Measurements from ENCODE around the gene ASIC4. TPM values are rescaled to one million over a fixed set of nuclear protein-coding genes. Genes with fewer than 3 reads are reported as not detected.

Gene ASIC4
- polyA plus RNA-seq, 1 experiment = not detected

- ChIA-PET CTCF (interaction anchor here (1.0 to 4.4 kb wide), 2 partner anchors 14 to 25 kb away, joined by 3 to 30 read pairs; partner anchors contain the start of gene OBSL1), POLR2A (no interaction called here)
- Histone ChIP-seq H3K27me3 (ENCODE audit: control insufficient read depth, insufficient read depth, low read length) (no peaks in the 10 kb centered on the region), H3K4me3 (ENCODE audit: low read depth, low read length) (no peak overlapping the region), H3K27ac (ENCODE audit: low read depth, low read length) (no peak overlapping the region), H3K9me3 (ENCODE audit: control insufficient read depth, insufficient read depth, low read length) (no peaks in the 10 kb centered on the region; the same call in 1 of the 2 replicates)
- no peak for TF ChIP-seq CTCF (IDR thresholded peaks at IDR 0.05; ENCODE audit: low read depth, low read length)
- DNase-seq (ENCODE audit: low read depth, low spot score) = no peak
Measured at GRCh38 chr2:219545943-219546352, 31.7 kb downstream of the ASIC4 start.

GRCh38 chr2:219547621-219548020 lies 33.3 kb downstream of the ASIC4 start:
- ChIA-PET POLR2A (no interaction called here), CTCF (interaction anchor here (2.8 kb wide), 1 partner anchor 13 kb away, joined by 18 read pairs; no protein-coding TSS in a partner anchor)
- Histone ChIP-seq H3K27ac (ENCODE audit: low read depth, low read length) (no peak overlapping the region), H3K9me3 (ENCODE audit: control insufficient read depth, insufficient read depth, low read length) (no peaks in the 10 kb centered on the region; the same call in 1 of the 2 replicates), H3K27me3 (ENCODE audit: control insufficient read depth, insufficient read depth, low read length) (no peaks in the 10 kb centered on the region), H3K4me3 (ENCODE audit: low read depth, low read length) (no peak overlapping the region)
- DNase-seq (ENCODE audit: low read depth, low spot score) = no peak
- TF ChIP-seq CTCF (IDR thresholded peaks at IDR 0.05; ENCODE audit: low read depth, low read length) = no peak

GRCh38 chr2:219548990-219549389 lies 34.7 kb downstream of the ASIC4 start:
- peaks cover 4% of the 10 kb centered on the region for H3K27me3 ChIP-seq (ENCODE audit: control insufficient read depth, insufficient read depth, low read length)
- no peak overlapping the region for H3K4me3 ChIP-seq (ENCODE audit: low read depth, low read length)
- ChIA-PET POLR2A (interaction anchor here (0.6 kb wide), 1 partner anchor 664 kb away, joined by 3 read pairs; no protein-coding TSS in a partner anchor), CTCF (interaction anchor here (0.5 to 2.8 kb wide), 4 partner anchors 11 to 91 kb away, joined by 3 to 18 read pairs (median 4); no protein-coding TSS in a partner anchor)
- TF ChIP-seq CTCF (IDR thresholded peaks at IDR 0.05; ENCODE audit: low read depth, low read length) = no peak
- DNase-seq (ENCODE audit: low read depth, low spot score) = no peak
- H3K27ac ChIP-seq (ENCODE audit: low read depth, low read length) = no peak overlapping the region
- H3K9me3 ChIP-seq (ENCODE audit: control insufficient read depth, insufficient read depth, low read length) = no peaks in the 10 kb centered on the region; the same call in 1 of the 2 replicates

GRCh38 chr2:219549619-219550018 lies 35.3 kb downstream of the ASIC4 start:
- no peak overlapping the region for H3K27ac ChIP-seq (ENCODE audit: low read depth, low read length)
- DNase-seq (ENCODE audit: low read depth, low spot score) = no peak
- H3K4me3 ChIP-seq (ENCODE audit: low read depth, low read length) = no peak overlapping the region
- no peaks in the 10 kb centered on the region; the same call in 1 of the 2 replicates for H3K9me3 ChIP-seq (ENCODE audit: control insufficient read depth, insufficient read depth, low read length)
- peaks cover 4% of the 10 kb centered on the region for H3K27me3 ChIP-seq (ENCODE audit: control insufficient read depth, insufficient read depth, low read length)
- no peak for TF ChIP-seq CTCF (IDR thresholded peaks at IDR 0.05; ENCODE audit: low read depth, low read length)
- ChIA-PET CTCF (interaction anchor here (0.5 to 2.8 kb wide), 3 partner anchors 11 to 90 kb away, joined by 3 to 18 read pairs (median 4); no protein-coding TSS in a partner anchor), POLR2A (interaction anchor here (0.6 kb wide), 1 partner anchor 663 kb away, joined by 3 read pairs; no protein-coding TSS in a partner anchor)

Measured in AG04450 (cell line).